Fibroblast of villous mesenchyme (primary cell): ENCODE measurements around the gene VWA1. TPM values are rescaled to one million over a fixed set of nuclear protein-coding genes. Genes with fewer than 3 reads are reported as not detected.
"Not testable (repeated sequence)": the region's sequence is repeated elsewhere in the genome, so short reads cannot be mapped to it uniquely, and the experiment has no call there.

Source experiments
- DNase-seq: peaks from one replicate; pipeline ENCODE4 v3.0.0-alpha.2; 2010; ENCODE audit warnings: low read depth
- H3K4me3 ChIP-seq: 2 replicates; pipeline ENCODE4 v1.5.1; 2011; ENCODE audit warnings: low read depth, mild to moderate bottlenecking, low read length
- CTCF ChIP-seq: IDR thresholded peaks from 2 replicates; pipeline ENCODE4 v1.5.1; 2012; ENCODE audit warnings: low read depth, mild to moderate bottlenecking, low read length; ENCODE audit not compliant: insufficient read depth
- total RNA-seq: library from RNA; depleted of rRNA; stranded (reverse); fragments of >200 nt; gene quantifications from 2 replicates; pipeline ENCODE4 v1.2.3, GENCODE V29; 2012

Gene VWA1
- total RNA-seq, 1 donor: 5.6 TPM

GRCh38 chr1:1483714-1484113 lies 48.2 kb downstream of the VWA1 start:
- H3K4me3 ChIP-seq: no peak overlapping the region
- TF ChIP-seq CTCF: no peak
- DNase-seq: no peak

DNA sequence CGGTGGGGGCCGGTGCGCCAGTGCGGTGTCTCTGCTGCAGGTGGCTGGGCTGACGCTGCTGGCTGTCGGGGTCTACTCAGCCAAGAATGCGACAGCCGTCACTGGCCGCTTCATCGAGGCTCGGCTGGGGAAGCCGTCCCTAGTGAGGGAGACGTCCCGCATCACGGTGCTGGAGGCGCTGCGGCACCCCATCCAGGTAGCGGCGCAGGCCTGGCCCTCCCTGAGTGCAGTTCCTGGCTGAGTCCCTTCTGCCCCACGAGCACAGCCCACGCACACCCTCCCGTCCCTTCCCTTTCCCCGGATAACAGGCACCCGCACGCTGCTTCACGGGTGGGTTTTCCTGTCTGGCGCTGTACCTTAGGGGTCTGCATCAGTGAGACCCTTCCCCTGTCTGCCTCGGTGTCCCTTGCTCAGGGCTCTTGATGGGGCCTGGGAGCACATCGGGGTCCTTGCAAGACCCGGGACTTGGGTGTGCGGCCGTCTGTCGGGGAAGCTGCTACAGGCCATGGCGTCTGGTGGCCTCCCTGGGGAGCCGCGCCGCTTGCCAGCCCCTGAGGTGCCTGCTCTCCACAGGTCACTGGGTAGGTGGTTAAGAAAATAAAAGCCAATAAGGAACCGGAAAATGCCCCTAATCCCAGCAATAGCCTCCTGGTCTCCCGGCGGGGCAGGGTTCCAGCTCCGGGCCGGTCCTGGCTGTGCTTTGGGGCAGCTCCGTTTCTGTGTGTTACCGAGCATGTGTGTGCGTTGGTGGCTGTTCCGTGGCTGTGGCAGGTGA lies 49.7 kb downstream of the VWA1 start:
- DNase-seq, H3K4me3 ChIP-seq: not testable (repeated sequence)

DNA sequence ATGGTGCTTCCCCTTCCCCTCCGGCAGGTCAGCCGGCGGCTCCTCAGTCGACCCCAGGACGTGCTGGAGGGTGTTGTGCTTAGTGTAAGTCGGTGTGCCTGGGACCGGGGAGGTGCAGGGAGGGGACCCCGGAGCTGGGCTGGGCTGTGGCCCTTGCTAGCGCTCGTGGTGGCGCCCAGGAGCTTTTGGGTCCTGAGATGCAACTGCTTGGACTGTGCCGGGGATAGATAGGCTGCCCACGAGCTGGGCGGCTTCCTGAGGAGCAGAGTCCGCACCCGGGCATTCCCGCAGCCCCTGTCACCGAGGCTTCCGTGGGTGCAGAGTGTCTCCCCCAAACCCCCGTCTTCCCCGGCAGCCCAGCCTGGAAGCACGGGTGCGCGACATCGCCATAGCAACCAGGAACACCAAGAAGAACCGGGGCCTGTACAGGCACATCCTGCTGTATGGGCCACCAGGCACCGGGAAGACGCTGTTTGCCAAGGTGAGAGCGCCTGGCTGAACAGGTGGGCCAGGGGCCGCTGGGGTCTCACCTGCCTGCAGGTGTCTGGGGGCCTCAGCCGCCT lies 50.3 kb downstream of the VWA1 start:
- not testable (repeated sequence) for H3K4me3 ChIP-seq, DNase-seq

DNA sequence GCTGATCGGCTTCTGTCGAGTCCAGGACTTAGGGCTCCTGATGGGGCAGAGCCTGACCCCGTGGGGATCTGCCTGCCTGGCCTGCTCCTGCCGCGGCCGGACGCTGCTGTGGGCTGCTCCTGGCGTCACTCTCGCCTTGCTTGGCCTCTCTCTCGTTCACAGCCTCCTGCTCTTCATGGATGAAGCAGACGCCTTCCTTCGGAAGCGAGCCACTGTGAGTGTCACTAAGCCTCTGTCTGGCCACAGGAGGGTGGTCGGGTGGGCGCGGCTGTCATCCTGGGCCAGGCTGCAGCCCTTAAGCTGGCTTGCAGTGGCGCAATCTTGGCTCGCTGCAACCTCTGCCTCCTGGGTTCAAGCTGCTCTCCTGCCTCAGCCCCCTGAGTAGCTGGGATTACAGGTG lies 52.2 kb downstream of the VWA1 start:
- no peak for DNase-seq
- no peak overlapping the region for H3K4me3 ChIP-seq
- TF ChIP-seq CTCF: no peak

- no peak for TF ChIP-seq CTCF
- no peak overlapping the region for H3K4me3 ChIP-seq
- DNase-seq: no peak
Observed at GRCh38 chr1:1489231-1489630, 53.7 kb downstream of the VWA1 start.

DNA sequence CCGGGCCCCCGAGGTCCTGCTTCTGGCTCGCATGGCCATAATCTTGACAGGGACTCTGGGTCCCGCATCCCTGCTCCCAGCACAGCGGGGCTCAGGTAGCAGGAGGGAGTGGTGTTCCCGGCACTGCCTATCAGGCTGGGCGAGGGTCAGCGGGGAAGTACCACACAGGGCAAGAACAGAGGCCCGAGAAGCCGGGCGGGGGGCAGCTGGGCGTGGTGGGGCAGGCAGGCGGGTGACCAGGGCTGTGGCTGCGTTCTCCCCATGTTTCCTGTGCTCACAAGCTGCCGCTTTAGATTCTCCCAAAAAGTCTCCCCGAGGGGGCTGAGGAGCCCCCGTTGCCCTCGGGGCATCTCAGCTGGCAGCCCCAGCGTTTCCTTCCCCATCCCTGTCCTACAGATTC lies 54.4 kb downstream of the VWA1 start:
- no peak for DNase-seq
- no peak overlapping the region for H3K4me3 ChIP-seq
- TF ChIP-seq CTCF: no peak

DNA sequence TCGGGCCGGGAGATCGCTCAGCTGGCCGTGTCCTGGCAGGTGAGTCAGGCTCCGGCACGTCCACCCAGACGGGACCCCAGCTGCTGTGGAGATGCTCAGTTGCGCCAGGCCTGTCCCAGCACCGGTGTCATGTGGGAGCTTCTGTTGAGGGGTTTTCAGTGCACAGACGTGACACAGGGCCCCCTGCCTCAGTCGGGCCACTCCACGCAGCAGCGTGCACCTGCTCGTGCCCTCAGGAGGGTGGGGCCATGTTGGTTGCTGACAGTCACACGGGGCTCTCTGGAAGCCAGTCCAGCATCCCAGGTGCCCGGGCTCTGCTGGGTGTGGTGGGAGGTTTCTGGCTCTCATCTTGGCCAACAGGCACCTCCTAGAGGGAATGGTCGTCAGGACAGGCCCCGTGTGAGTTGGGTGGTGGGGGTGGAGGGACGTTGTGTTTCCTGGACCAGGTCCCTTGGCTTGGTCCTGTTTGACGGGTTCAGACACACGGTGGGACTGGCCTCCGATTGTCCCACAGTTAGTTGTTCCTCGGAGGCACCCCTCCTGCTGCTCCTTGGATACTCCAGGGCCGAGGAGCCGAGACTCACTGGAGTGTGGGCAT lies 55.2 kb downstream of the VWA1 start:
- H3K4me3 ChIP-seq: no peak overlapping the region
- DNase-seq: no peak
- no peak for TF ChIP-seq CTCF

- DNase-seq: no peak
- no peak for TF ChIP-seq CTCF
- H3K4me3 ChIP-seq: no peak overlapping the region
Observed at GRCh38 chr1:1491601-1492000, 56.1 kb downstream of the VWA1 start.
